AG08395 (cell line): Measurements from ENCODE around the gene TTPAL.

ENCODE experiments used
- DNase-seq: peaks from one replicate; pipeline ENCODE4 v3.0.0; 2012; ENCODE audit warnings: mixed read lengths, low spot score

Gene TTPAL

GRCh38 chr20:44497761-44498160 is 22.1 kb downstream of the TTPAL start:
- DNase-seq: no peak

GRCh38 chr20:44500221-44500620 is 24.5 kb downstream of the TTPAL start:
- no peak for DNase-seq

GRCh38 chr20:44501448-44501847 is 25.8 kb downstream of the TTPAL start:
- peak; percentile 38 for DNase-seq

GRCh38 chr20:44502968-44503367 is 27.3 kb downstream of the TTPAL start:
- DNase-seq: no peak

- DNase-seq: no peak
Observed at GRCh38 chr20:44504402-44505307, 29.0 kb downstream of the TTPAL start.

- no peak for DNase-seq
Observed at GRCh38 chr20:44509762-44510161, 34.1 kb downstream of the TTPAL start.

- DNase-seq: no peak
Observed at GRCh38 chr20:44513871-44514270, 38.2 kb downstream of the TTPAL start.

- DNase-seq: no peak
Observed at GRCh38 chr20:44516491-44516890, 40.8 kb downstream of the TTPAL start.

- DNase-seq: no peak
Observed at GRCh38 chr20:44517454-44517853, 41.8 kb downstream of the TTPAL start.

- no peak for DNase-seq
Observed at GRCh38 chr20:44518248-44518647, 42.6 kb downstream of the TTPAL start.

GRCh38 chr20:44520881-44521280 is 45.2 kb downstream of the TTPAL start:
- DNase-seq: no peak

- peak; percentile 97 for DNase-seq
Observed at GRCh38 chr20:44521484-44522481, 46.1 kb downstream of the TTPAL start, which contains the start of gene SERINC3. TSS of gene SERINC3 (minus strand) at chr20:44522070. CDS start at chr20:44521951, 119 bp downstream.

- DNase-seq: no peak
Observed at GRCh38 chr20:44522841-44523240, 47.2 kb downstream of the TTPAL start.

GRCh38 chr20:44523746-44524145 is 48.1 kb downstream of the TTPAL start:
- DNase-seq: no peak

GRCh38 chr20:44526129-44526528 is 50.5 kb downstream of the TTPAL start:
- no peak for DNase-seq

GRCh38 chr20:44527716-44528199 is 52.1 kb downstream of the TTPAL start:
- DNase-seq: no peak

GRCh38 chr20:44528309-44528708 is 52.6 kb downstream of the TTPAL start:
- DNase-seq: no peak

- DNase-seq: peak; percentile 17
Observed at GRCh38 chr20:44532259-44532980, 56.7 kb downstream of the TTPAL start.

GRCh38 chr20:44532981-44533331 is 57.3 kb downstream of the TTPAL start:
- no peak for DNase-seq

GRCh38 chr20:44533928-44534327 is 58.3 kb downstream of the TTPAL start:
- DNase-seq: no peak

- no peak for DNase-seq
Observed at GRCh38 chr20:44536175-44536574, 60.5 kb downstream of the TTPAL start.

GRCh38 chr20:44537993-44538392 is 62.3 kb downstream of the TTPAL start:
- DNase-seq: no peak
